HCT116 (cell line): ENCODE measurements around the gene GJD3.

Experiments
- ATF3 ChIP-seq: IDR thresholded peaks from 2 replicates; pipeline ENCODE4 v1.6.1; 2012
- CTCF ChIP-seq, 3 experiments: fragments of 200-600 bp in 1 of 3; sonication (generic) in 1 of 3; IDR thresholded peaks in 2 of 3; conservative IDR thresholded peaks in 1 of 3; 2 replicates each; pipeline ENCODE4 v1.5.1; 2012 to 2017; ENCODE audit warnings: low read depth in 2 of 3, low read length in 2 of 3, antibody characterized with exemption in 1 of 3, borderline replicate concordance in 1 of 3, control low read depth in 1 of 3, mild to moderate bottlenecking in 1 of 3, mixed read lengths in 1 of 3, mixed run types in 1 of 3, moderate library complexity in 1 of 3; ENCODE audit not compliant: insufficient read depth in 1 of 3
- ELF1 ChIP-seq: IDR thresholded peaks from 2 replicates; pipeline ENCODE4 v1.6.1; 2012; ENCODE audit warnings: low read depth, borderline replicate concordance
- EZH2 ChIP-seq: fragments of 200-600 bp; sonication (generic); IDR thresholded peaks from 2 replicates; pipeline ENCODE4 v1.6.1; 2017; ENCODE audit warnings: antibody characterized with exemption, mixed run types
- EZH2phosphoT487 ChIP-seq: fragments of 200-600 bp; IDR thresholded peaks from 2 replicates; pipeline ENCODE4 v1.6.1; 2018; ENCODE audit warnings: antibody characterized with exemption, borderline replicate concordance
- JUND ChIP-seq: IDR thresholded peaks from 2 replicates; pipeline ENCODE4 v1.6.1; 2012
- POLR2A ChIP-seq: IDR thresholded peaks from 2 replicates; pipeline ENCODE4 v1.7.0; 2011; ENCODE audit warnings: borderline replicate concordance; ENCODE audit not compliant: insufficient read depth, insufficient read length; ENCODE audit errors: extremely low read depth
- POLR2AphosphoS5 ChIP-seq: IDR thresholded peaks from 2 replicates; pipeline ENCODE4 v1.6.1; 2011; ENCODE audit warnings: mild to moderate bottlenecking, low read depth, low read length, moderate library complexity
- RAD21 ChIP-seq: IDR thresholded peaks from 2 replicates; pipeline ENCODE4 v1.6.1; 2012; ENCODE audit warnings: low read depth, mild to moderate bottlenecking
- SP1 ChIP-seq: IDR thresholded peaks from 2 replicates; pipeline ENCODE4 v1.6.1; 2012; ENCODE audit warnings: low read depth
- TCF7L2 ChIP-seq: IDR thresholded peaks from 2 replicates; pipeline ENCODE4 v1.7.0; 2011; ENCODE audit warnings: borderline replicate concordance, inconsistent platforms; ENCODE audit not compliant: insufficient read depth, insufficient read length; ENCODE audit errors: extremely low read depth
- YY1 ChIP-seq: IDR thresholded peaks from 2 replicates; pipeline ENCODE4 v1.6.1; 2011; ENCODE audit warnings: low read length, low read depth, moderate library complexity, mild to moderate bottlenecking; ENCODE audit not compliant: insufficient replicate concordance; ENCODE audit errors: extremely low read depth
- ZBTB33 ChIP-seq: IDR thresholded peaks from 2 replicates; pipeline ENCODE4 v1.6.1; 2011; ENCODE audit warnings: mild to moderate bottlenecking, low read length, moderate library complexity; ENCODE audit not compliant: insufficient replicate concordance; ENCODE audit errors: extremely low read depth
- ZNF274 ChIP-seq: fragments of 200-500 bp; sonication (Bioruptor generic); IDR thresholded peaks from 2 replicates; pipeline ENCODE4 v1.6.1; 2014; ENCODE audit warnings: mild to moderate bottlenecking, low read depth, low read length, inconsistent platforms

- TF ChIP-seq RAD21 (no peak), YY1 (no peak), SP1 (no peak), POLR2A (no peak), JUND (no peak), CTCF (IDR thresholded peaks at IDR 0.05 in 2 of 3, conservative IDR thresholded peaks at IDR 0.05 in 1 of 3; ENCODE audit: borderline replicate concordance in 1 of 3, insufficient read depth in 1 of 3, low read depth in 2 of 3, low read length in 2 of 3) (no peak), EZH2 (no peak), POLR2AphosphoS5 (no peak), TCF7L2 (no peak), ELF1 (no peak), ZNF274 (no peak), EZH2phosphoT487 (no peak), ZBTB33 (no peak), ATF3 (no peak)
Measured at GRCh38 chr17:40333781-40334448, 30.6 kb downstream of the GJD3 start.
